WTC11 (cell line): ENCODE results near the gene APMAP. TPM values are rescaled to one million over a fixed set of nuclear protein-coding genes. Genes with fewer than 3 reads are reported as not detected.

Experiments
- ATAC-seq: fragments of 200-7000 bp; cut with Tn5 transposase; 2 replicates; pipeline ENCODE4 v1.10.0; 2021; ENCODE audit warnings: mild to moderate bottlenecking, moderate library complexity
- CTCF ChIA-PET: fragments of 300-600 bp; sonication (Branson Sonifier 250); formaldehyde crosslinking; loops from one replicate; lab custom pipeline; 2021; ENCODE audit warnings: antibody characterized with exemption; lab: Charles Lee
- POLR2A ChIA-PET: fragments of 350-600 bp; sonication (Branson Sonifier 250); formaldehyde crosslinking; loops from one replicate; lab custom pipeline; 2021; ENCODE audit warnings: antibody characterized with exemption; lab: Charles Lee
- DNase-seq: peaks from one replicate; pipeline ENCODE4 v3.0.0; 2021; ENCODE audit warnings: low spot score
- H3K27ac Mint-ChIP-seq: 2 replicates; pipeline ENCODE4 v1.8.0; 2021; ENCODE audit warnings: mixed read lengths
- H3K27me3 Mint-ChIP-seq: 2 replicates; pipeline ENCODE4 v1.8.0; 2021; ENCODE audit warnings: low read depth, mild to moderate bottlenecking, moderate library complexity, mixed read lengths
- H3K36me3 Mint-ChIP-seq: 2 replicates; pipeline ENCODE4 v1.8.0; 2021; ENCODE audit warnings: mixed read lengths
- H3K4me1 Mint-ChIP-seq: 2 replicates; pipeline ENCODE4 v1.8.0; 2022; ENCODE audit warnings: mixed read lengths
- H3K4me3 Mint-ChIP-seq: 2 replicates; pipeline ENCODE4 v1.8.0; 2021; ENCODE audit warnings: mild to moderate bottlenecking, moderate library complexity, mixed read lengths
- H3K9me3 Mint-ChIP-seq: 2 replicates; pipeline ENCODE4 v1.8.0; 2021; ENCODE audit warnings: mixed read lengths
- ARID4B ChIP-seq: sonication (generic); formaldehyde crosslinking; IDR thresholded peaks from 2 replicates; pipeline ENCODE4 v1.8.0; 2023; ENCODE audit warnings: missing genetic modification reagents, mild to moderate bottlenecking, borderline replicate concordance
- ATF1 ChIP-seq: sonication (generic); formaldehyde crosslinking; IDR thresholded peaks from 2 replicates; pipeline ENCODE4 v1.8.1; 2023; ENCODE audit warnings: mild to moderate bottlenecking, moderate library complexity, missing genetic modification reagents
- GTF2I ChIP-seq: fragments of 250-450 bp; sonication (Bioruptor Pico); conservative IDR thresholded peaks from 2 replicates; pipeline ENCODE4 v1.4.0; 2021; ENCODE audit warnings: mild to moderate bottlenecking
- MXD4 ChIP-seq: fragments of 250-450 bp; sonication (Bioruptor Pico); IDR thresholded peaks from 2 replicates; pipeline ENCODE4 v1.8.0; 2021; ENCODE audit warnings: mild to moderate bottlenecking, moderate library complexity, borderline replicate concordance
- RORB ChIP-seq: fragments of 250-450 bp; sonication (Bioruptor Pico); IDR thresholded peaks from 2 replicates; pipeline ENCODE4 v1.9.0; 2021; ENCODE audit warnings: mild to moderate bottlenecking
- SMAD3 ChIP-seq: sonication (generic); formaldehyde crosslinking; IDR thresholded peaks from 2 replicates; pipeline ENCODE4 v1.8.0; 2022; ENCODE audit warnings: missing genetic modification reagents, mild to moderate bottlenecking, borderline replicate concordance
- USF2 ChIP-seq: sonication (generic); formaldehyde crosslinking; IDR thresholded peaks from 2 replicates; pipeline ENCODE4 v1.8.1; 2023; ENCODE audit warnings: mild to moderate bottlenecking, missing genetic modification reagents, moderate library complexity
- ZNF121 ChIP-seq: sonication (generic); formaldehyde crosslinking; IDR thresholded peaks from 2 replicates; pipeline ENCODE4 v1.8.0; 2023; ENCODE audit warnings: missing genetic modification reagents
- ZNF138 ChIP-seq: sonication (generic); formaldehyde crosslinking; conservative IDR thresholded peaks from 2 replicates; pipeline ENCODE4 v1.8.1; 2022; ENCODE audit warnings: mild to moderate bottlenecking, moderate library complexity, missing genetic modification reagents
- ZNF396 ChIP-seq: fragments of 250-450 bp; sonication (Bioruptor Pico); IDR thresholded peaks from 2 replicates; pipeline ENCODE4 v1.8.0; 2021; ENCODE audit warnings: mild to moderate bottlenecking, moderate library complexity, borderline replicate concordance
- ZNF671 ChIP-seq: fragments of 250-450 bp; sonication (Bioruptor Pico); IDR thresholded peaks from 2 replicates; pipeline ENCODE4 v1.8.0; 2021; ENCODE audit warnings: mild to moderate bottlenecking
- total RNA-seq: library from RNA; stranded (reverse); gene quantifications from 3 replicates; pipeline ENCODE4 v1.2.3, GENCODE V29; 2021
- TF ChIP-seq, protein P1 (sequence below): sonication (generic); formaldehyde crosslinking; IDR thresholded peaks from 2 replicates; pipeline ENCODE4 v1.8.1; 2022; ENCODE audit warnings: low read depth, mild to moderate bottlenecking, moderate library complexity, missing genetic modification reagents, borderline replicate concordance
- TF ChIP-seq, protein P2 (sequence below): fragments of 250-450 bp; sonication (Bioruptor Pico); IDR thresholded peaks from 2 replicates; pipeline ENCODE4 v1.9.0; 2021; ENCODE audit warnings: moderate library complexity, mild to moderate bottlenecking, inconsistent platforms, borderline replicate concordance
- TF ChIP-seq, protein P3 (sequence below): sonication (generic); formaldehyde crosslinking; IDR thresholded peaks from 2 replicates; pipeline ENCODE4 v1.8.1; 2023; ENCODE audit warnings: mild to moderate bottlenecking, missing genetic modification reagents, borderline replicate concordance
- TF ChIP-seq, protein P4 (sequence below): sonication (generic); formaldehyde crosslinking; IDR thresholded peaks from 2 replicates; pipeline ENCODE4 v1.8.0; 2022; ENCODE audit warnings: missing genetic modification reagents

APMAP gene
- total RNA-seq, 1 experiment from 2014 or later = 55.3 TPM

DNA sequence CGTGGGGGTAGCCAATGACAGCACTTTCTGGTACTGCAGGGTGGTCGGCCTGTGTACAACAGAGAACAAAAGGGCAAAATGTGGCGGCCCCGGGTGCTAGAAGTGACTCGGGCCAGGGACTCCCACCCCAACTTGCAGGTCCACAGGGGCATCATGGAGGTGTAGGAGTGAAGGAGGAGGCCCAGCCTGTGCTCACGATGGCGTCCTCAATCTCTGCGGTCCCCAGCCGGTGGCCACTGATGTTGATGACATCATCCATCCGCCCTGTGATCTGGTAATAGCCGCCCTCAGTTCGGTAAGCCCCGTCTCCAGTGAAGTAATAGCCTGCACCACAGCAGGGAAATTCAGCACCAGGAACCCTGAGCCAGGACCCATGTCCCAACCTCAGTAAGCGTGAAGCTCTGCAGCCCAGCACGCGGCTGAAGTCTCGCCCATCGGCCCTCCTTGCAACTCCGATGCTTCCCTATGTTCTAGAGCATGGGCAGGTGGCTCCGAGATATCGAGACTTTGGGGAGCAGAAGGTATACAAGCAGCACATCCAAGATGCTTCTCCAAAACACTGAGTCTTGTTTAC, 20.2 kb upstream of the APMAP start:
- no peak for DNase-seq
- Mint-ChIP-seq H3K27ac (no peak overlapping the region), H3K36me3 (no peaks in the 10 kb centered on the region), H3K27me3 (no peaks in the 10 kb centered on the region), H3K9me3 (no peaks in the 10 kb centered on the region), H3K4me1 (peaks cover 14% of the 10 kb centered on the region)
- ChIA-PET POLR2A (no interaction called here), CTCF (no interaction called here)
- ATAC-seq = no peak
- TF ChIP-seq RORB (CRISPR knock-in tag) = no peak
- TF ChIP-seq GTF2I (CRISPR knock-in tag) = no peak
- no peak for TF ChIP-seq ZNF121
- TF ChIP-seq, protein P1, sequence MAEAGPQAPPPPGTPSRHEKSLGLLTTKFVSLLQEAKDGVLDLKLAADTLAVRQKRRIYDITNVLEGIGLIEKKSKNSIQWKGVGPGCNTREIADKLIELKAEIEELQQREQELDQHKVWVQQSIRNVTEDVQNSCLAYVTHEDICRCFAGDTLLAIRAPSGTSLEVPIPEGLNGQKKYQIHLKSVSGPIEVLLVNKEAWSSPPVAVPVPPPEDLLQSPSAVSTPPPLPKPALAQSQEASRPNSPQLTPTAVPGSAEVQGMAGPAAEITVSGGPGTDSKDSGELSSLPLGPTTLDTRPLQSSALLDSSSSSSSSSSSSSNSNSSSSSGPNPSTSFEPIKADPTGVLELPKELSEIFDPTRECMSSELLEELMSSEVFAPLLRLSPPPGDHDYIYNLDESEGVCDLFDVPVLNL (CRISPR knock-in tag) = no peak
- no peak for TF ChIP-seq ATF1 (CRISPR knock-in tag)
- TF ChIP-seq ZNF671 (CRISPR knock-in tag) = no peak
- TF ChIP-seq, protein P2, sequence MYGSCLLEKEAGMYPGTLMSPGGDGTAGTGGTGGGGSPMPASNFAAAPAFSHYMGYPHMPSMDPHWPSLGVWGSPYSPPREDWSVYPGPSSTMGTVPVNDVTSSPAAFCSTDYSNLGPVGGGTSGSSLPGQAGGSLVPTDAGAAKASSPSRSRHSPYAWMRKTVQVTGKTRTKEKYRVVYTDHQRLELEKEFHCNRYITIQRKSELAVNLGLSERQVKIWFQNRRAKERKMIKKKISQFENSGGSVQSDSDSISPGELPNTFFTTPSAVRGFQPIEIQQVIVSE (CRISPR knock-in tag) = no peak
- TF ChIP-seq ZNF138 (CRISPR knock-in tag) = no peak
- no peak for TF ChIP-seq SMAD3 (CRISPR knock-in tag)
- TF ChIP-seq ZNF396 (CRISPR knock-in tag) = no peak
- no peak for TF ChIP-seq MXD4 (CRISPR knock-in tag)
- TF ChIP-seq, all 79 proteins: peak for 0
- H3K4me3 Mint-ChIP-seq = no peak overlapping the region

- H3K27ac Mint-ChIP-seq = no peak overlapping the region
- no peak for ATAC-seq
- POLR2A ChIA-PET = no interaction called here
- H3K36me3 Mint-ChIP-seq = no peaks in the 10 kb centered on the region
- no peaks in the 10 kb centered on the region for H3K27me3 Mint-ChIP-seq
- peaks cover 5% of the 10 kb centered on the region for H3K4me1 Mint-ChIP-seq
- TF ChIP-seq USF2 (CRISPR knock-in tag) (no peak), ZNF396 (CRISPR knock-in tag) (no peak)
- CTCF ChIA-PET = no interaction called here
- no peaks in the 10 kb centered on the region for H3K9me3 Mint-ChIP-seq
- no peak overlapping the region for H3K4me3 Mint-ChIP-seq
- no peak for DNase-seq
Observed at GRCh38 chr20:25011831-25012241, 19.3 kb upstream of the APMAP start.

GRCh38 chr20:25011261-25011660, 18.7 kb upstream of the APMAP start:
- DNase-seq (no peak), ATAC-seq (no peak)
- CTCF ChIA-PET = no interaction called here
- POLR2A ChIA-PET = no interaction called here
- Mint-ChIP-seq H3K4me3 (no peak overlapping the region), H3K27me3 (no peaks in the 10 kb centered on the region), H3K9me3 (no peaks in the 10 kb centered on the region), H3K4me1 (no peaks in the 10 kb centered on the region), H3K27ac (no peak overlapping the region), H3K36me3 (no peaks in the 10 kb centered on the region)
- TF ChIP-seq, protein P3, sequence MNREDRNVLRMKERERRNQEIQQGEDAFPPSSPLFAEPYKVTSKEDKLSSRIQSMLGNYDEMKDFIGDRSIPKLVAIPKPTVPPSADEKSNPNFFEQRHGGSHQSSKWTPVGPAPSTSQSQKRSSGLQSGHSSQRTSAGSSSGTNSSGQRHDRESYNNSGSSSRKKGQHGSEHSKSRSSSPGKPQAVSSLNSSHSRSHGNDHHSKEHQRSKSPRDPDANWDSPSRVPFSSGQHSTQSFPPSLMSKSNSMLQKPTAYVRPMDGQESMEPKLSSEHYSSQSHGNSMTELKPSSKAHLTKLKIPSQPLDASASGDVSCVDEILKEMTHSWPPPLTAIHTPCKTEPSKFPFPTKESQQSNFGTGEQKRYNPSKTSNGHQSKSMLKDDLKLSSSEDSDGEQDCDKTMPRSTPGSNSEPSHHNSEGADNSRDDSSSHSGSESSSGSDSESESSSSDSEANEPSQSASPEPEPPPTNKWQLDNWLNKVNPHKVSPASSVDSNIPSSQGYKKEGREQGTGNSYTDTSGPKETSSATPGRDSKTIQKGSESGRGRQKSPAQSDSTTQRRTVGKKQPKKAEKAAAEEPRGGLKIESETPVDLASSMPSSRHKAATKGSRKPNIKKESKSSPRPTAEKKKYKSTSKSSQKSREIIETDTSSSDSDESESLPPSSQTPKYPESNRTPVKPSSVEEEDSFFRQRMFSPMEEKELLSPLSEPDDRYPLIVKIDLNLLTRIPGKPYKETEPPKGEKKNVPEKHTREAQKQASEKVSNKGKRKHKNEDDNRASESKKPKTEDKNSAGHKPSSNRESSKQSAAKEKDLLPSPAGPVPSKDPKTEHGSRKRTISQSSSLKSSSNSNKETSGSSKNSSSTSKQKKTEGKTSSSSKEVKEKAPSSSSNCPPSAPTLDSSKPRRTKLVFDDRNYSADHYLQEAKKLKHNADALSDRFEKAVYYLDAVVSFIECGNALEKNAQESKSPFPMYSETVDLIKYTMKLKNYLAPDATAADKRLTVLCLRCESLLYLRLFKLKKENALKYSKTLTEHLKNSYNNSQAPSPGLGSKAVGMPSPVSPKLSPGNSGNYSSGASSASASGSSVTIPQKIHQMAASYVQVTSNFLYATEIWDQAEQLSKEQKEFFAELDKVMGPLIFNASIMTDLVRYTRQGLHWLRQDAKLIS (CRISPR knock-in tag) = no peak
- TF ChIP-seq, protein P4, sequence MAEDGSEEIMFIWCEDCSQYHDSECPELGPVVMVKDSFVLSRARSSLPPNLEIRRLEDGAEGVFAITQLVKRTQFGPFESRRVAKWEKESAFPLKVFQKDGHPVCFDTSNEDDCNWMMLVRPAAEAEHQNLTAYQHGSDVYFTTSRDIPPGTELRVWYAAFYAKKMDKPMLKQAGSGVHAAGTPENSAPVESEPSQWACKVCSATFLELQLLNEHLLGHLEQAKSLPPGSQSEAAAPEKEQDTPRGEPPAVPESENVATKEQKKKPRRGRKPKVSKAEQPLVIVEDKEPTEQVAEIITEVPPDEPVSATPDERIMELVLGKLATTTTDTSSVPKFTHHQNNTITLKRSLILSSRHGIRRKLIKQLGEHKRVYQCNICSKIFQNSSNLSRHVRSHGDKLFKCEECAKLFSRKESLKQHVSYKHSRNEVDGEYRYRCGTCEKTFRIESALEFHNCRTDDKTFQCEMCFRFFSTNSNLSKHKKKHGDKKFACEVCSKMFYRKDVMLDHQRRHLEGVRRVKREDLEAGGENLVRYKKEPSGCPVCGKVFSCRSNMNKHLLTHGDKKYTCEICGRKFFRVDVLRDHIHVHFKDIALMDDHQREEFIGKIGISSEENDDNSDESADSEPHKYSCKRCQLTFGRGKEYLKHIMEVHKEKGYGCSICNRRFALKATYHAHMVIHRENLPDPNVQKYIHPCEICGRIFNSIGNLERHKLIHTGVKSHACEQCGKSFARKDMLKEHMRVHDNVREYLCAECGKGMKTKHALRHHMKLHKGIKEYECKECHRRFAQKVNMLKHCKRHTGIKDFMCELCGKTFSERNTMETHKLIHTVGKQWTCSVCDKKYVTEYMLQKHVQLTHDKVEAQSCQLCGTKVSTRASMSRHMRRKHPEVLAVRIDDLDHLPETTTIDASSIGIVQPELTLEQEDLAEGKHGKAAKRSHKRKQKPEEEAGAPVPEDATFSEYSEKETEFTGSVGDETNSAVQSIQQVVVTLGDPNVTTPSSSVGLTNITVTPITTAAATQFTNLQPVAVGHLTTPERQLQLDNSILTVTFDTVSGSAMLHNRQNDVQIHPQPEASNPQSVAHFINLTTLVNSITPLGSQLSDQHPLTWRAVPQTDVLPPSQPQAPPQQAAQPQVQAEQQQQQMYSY (CRISPR knock-in tag) = no peak
- TF ChIP-seq ARID4B = no peak
- no peak for TF ChIP-seq ZNF671 (CRISPR knock-in tag)
